ENCODE results near the gene TSEN15.
A peak's percentile ranks its signal among the peaks of the same experiment; 100 is the strongest.

Gene TSEN15

DNA sequence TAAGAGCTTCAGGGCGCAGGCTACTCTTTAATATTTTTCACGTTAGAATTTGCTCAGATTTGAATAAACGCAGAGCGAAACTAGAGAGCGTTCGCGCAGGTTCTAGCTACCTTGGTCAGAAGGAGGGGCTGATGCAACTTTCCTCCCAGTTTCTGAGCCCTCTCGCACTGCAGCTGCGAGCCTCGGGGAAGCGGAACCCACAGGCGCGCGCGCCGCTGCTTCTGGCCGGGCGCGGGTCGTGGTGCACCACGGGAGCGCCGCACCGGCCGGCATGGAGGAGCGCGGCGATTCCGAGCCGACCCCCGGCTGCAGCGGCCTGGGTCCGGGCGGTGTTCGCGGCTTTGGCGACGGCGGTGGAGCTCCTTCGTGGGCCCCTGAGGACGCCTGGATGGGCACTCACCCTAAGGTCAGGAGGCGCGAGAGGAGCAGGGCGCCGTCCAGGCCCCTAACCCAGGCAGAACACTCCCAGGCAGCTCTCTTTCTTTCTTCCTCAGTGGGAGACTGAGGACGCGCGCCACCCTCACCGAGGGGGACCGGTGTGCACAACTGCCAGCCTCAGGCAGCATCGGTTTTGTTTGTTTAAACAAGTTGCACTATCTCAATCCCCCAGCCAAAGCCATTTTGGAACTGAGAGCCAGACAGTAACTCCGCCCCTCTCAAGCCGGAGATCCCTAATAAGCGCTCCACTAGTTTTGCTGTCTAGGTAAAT lies at the start of gene TSEN15:
Gene TSEN15 (plus strand): TSS at position 246 of the 709 bp plus-strand sequence. CDS start 26 bp downstream, at position 272.
- peak; percentile 85 for DNase-seq (ENCODE audit: low read depth)
- TF ChIP-seq, protein P1, sequence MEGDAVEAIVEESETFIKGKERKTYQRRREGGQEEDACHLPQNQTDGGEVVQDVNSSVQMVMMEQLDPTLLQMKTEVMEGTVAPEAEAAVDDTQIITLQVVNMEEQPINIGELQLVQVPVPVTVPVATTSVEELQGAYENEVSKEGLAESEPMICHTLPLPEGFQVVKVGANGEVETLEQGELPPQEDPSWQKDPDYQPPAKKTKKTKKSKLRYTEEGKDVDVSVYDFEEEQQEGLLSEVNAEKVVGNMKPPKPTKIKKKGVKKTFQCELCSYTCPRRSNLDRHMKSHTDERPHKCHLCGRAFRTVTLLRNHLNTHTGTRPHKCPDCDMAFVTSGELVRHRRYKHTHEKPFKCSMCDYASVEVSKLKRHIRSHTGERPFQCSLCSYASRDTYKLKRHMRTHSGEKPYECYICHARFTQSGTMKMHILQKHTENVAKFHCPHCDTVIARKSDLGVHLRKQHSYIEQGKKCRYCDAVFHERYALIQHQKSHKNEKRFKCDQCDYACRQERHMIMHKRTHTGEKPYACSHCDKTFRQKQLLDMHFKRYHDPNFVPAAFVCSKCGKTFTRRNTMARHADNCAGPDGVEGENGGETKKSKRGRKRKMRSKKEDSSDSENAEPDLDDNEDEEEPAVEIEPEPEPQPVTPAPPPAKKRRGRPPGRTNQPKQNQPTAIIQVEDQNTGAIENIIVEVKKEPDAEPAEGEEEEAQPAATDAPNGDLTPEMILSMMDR (IDR thresholded peaks at IDR 0.05; ENCODE audit: insufficient read depth, low read depth, low read length, missing control alignments) = no peak
- peak within 1 kb of the TSS; percentile 64 for H3K4me3 ChIP-seq (ENCODE audit: low read length)

DNA sequence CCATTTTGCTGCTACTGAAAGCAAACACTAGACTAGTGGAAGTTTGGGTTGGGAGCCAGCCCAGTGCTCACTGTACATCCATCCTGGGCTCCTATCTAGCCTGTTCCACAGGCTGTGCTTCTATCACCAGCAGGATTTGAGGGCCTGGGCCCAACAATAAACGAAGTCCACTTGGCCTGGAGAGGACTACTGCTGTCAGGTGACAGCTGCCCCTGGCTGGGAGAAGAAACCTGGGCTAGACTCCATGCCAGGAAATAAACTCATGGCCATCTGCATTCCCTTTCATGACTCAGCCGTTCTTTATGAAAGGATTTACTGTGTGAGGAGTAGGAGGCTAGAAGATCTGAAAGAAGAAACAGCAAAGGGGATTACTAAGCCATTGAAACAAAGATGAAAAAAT lies 49.5 kb upstream of the TSEN15 start:
- TF ChIP-seq, protein P1 (IDR thresholded peaks at IDR 0.05; ENCODE audit: insufficient read depth, low read depth, low read length, missing control alignments) = no peak
- DNase-seq (ENCODE audit: low read depth) = peak; percentile 77
- no peak overlapping the region for H3K4me3 ChIP-seq (ENCODE audit: low read length)

DNA sequence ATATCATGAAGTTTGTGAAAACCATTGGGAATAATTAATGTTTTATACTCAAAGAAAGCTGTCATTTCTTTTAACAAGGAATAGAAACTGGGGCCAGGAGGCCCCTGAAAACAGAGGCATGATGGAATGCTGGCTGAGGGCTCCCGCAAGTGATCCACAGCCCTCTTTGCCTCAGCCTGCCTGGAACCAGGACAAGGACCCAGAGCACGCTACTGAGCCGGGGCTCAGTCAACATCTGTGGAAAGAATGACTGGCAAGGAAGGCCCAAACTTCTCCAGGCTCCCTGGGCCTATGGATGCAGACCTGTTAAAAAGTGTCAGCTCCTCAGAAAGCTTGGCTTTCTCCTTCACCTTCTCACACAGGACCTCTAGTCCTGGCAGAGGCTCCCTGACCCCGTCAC lies 46.6 kb upstream of the TSEN15 start:
- H3K4me3 ChIP-seq (ENCODE audit: low read length) = no peak overlapping the region
- TF ChIP-seq, protein P1 (IDR thresholded peaks at IDR 0.05; ENCODE audit: insufficient read depth, low read depth, low read length, missing control alignments) = no peak
- DNase-seq (ENCODE audit: low read depth) = no peak

DNA sequence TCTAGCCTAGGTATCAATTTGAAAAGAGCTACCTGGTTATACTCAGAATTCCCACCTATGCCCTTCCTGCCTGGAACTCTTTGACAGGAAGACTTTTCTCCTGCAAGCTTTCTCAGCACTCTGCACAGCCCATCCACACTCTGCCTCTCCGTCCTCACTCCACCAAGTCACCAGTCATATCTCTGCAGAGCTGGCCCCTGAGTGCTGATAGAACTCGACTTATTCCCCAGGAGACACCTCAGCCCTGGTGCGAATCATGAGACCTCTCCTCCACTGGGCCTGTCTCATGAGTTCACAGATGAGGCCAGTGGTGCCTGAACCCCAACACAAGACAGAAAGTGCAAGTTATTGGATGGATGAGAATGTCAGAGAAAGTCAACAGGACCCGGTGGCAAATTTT lies 46.0 kb upstream of the TSEN15 start:
- TF ChIP-seq, protein P1 (IDR thresholded peaks at IDR 0.05; ENCODE audit: insufficient read depth, low read depth, low read length, missing control alignments) = no peak
- no peak for DNase-seq (ENCODE audit: low read depth)
- H3K4me3 ChIP-seq (ENCODE audit: low read length) = no peak overlapping the region

DNA sequence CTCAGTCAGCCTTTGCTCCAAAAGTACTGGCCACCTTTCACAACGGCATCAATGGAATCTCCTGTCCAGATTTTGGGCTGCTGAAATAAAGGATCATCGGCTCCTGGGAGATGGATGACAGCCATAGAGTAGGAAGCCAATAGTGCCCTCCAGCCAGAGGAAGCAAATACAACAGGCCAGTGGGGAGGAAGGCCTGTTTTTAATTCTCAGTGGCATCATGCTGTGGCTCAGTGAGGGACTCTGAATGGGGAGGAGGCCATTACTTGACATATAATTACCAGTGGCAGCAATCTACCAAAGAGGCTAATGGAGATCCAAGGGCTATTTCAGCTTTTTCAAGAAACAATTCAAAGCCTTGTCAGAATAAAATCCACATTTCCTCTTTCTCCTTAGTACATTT lies 40.7 kb upstream of the TSEN15 start:
- H3K4me3 ChIP-seq (ENCODE audit: low read length) = no peak overlapping the region
- no peak for DNase-seq (ENCODE audit: low read depth)
- TF ChIP-seq, protein P1 (IDR thresholded peaks at IDR 0.05; ENCODE audit: insufficient read depth, low read depth, low read length, missing control alignments) = no peak

DNA sequence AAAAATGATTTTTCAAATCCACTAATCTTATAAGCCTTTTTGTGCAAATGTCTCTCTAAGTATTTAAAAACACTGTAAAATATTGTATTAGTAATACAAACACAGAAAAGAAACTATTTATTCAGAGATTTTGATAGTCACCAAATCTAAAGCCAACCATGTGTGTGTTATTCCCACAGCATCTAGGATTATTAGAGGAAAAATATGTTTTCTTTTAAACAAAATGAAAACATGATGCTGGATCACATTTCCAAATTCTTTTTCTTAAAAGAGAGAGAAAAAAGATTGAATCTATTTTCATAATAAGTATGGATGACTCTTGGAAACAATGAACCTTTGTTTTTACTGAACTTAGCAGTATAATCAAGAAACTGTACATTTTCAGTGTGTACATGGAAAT lies 39.3 kb upstream of the TSEN15 start:
- H3K4me3 ChIP-seq (ENCODE audit: low read length) = no peak overlapping the region
- TF ChIP-seq, protein P1 (IDR thresholded peaks at IDR 0.05; ENCODE audit: insufficient read depth, low read depth, low read length, missing control alignments) = no peak
- DNase-seq (ENCODE audit: low read depth) = no peak

DNA sequence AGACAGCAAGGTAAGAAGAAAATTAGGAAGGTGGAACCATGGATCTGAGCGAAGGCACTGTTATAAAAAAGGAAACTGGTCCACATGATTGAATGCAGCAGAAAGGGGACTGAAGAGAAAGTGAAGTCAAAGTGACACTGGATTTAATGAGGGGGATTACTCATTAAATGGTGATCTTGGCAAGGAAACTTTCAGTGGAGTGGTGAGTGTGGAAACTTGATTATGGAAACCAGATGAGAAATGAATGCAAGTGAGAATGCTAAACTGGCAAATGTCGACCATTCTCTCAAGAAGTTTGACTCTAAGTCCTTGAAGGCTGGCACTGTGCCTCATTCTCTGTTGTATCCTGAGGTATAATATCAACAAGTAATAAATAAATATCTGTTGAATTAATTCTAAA lies 37.3 kb upstream of the TSEN15 start:
- TF ChIP-seq, protein P1 (IDR thresholded peaks at IDR 0.05; ENCODE audit: insufficient read depth, low read depth, low read length, missing control alignments) = no peak
- no peak for DNase-seq (ENCODE audit: low read depth)
- H3K4me3 ChIP-seq (ENCODE audit: low read length) = no peak overlapping the region
